ENCODE data around the gene ST3GAL2.

The ST3GAL2 gene

DNA sequence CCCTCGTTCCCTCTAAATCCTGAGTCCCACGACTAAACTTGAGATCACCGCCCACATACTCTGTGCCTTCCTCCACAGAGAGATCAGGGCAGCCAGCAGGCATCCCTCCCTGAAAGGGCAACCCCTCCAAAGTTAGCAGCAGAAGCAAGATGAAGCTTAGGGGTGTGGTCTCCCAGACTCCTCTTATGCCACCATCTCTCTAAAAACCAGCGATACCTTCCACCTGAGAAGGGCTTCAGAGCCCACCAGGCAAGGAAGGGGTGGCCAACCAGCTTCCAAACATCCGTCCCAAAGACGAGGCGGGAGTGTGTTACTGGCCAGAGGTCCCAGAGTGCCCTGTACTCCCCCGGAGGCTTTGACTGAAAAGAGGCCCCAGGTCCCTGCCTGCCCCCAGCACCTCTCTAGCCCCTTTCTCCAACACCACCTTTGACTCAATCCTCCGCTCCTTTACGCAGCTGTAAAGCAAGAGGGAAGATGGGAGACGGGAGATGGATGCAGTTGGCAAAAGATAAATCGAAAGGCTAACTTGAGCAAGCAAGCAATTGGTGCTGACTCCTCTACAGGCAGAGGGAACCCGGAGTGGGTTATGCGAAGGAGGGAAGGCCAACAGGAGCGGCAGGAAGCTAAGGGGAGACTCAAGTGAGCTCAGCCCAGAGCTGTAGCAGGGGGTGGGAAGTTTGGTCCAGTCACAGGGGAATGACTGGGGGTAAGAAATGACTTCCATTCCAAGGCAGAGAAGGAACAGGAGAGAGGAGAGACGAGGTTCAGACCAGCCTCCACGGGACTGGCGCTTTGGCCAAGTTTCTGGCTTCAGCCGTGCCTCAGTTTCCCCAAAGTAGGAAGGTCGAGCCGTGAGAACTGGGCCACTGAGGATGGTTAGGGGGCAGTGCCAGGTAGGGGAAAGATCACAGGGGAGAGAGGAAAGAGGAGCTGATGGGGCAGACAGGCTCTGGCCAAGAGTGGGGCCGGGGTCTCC lies 1.0 kb downstream of the ST3GAL2 start:
- Histone ChIP-seq H3K27ac (ENCODE audit: low read depth, low read length) (peak overlapping the region; percentile 22), H3K9ac (ENCODE audit: low read depth in 1 of 2, low read length in 2 of 2) (peak overlapping the region; percentile 57 to 65), H3K27me3 (ENCODE audit: control insufficient read depth in 1 of 2, insufficient read depth in 2 of 2, low read length in 2 of 2) (no peaks in the 10 kb centered on the region), H3K4me1 (ENCODE audit: control insufficient read depth in 1 of 2, insufficient read depth in 2 of 2, low read length in 2 of 2) (peaks cover 38 to 48% of the 10 kb centered on the region in 2 donors), H3K36me3 (ENCODE audit: control insufficient read depth in 1 of 2, insufficient read depth in 2 of 2, low read length in 2 of 2) (no peaks in the 10 kb centered on the region), H3K4me3 (ENCODE audit: low read depth in 1 of 2, low read length in 2 of 2) (peak overlapping the region; percentile 70 to 73), H3K9me3 (ENCODE audit: control insufficient read depth in 1 of 2, low read length in 2 of 2) (no peaks in the 10 kb centered on the region)

DNA sequence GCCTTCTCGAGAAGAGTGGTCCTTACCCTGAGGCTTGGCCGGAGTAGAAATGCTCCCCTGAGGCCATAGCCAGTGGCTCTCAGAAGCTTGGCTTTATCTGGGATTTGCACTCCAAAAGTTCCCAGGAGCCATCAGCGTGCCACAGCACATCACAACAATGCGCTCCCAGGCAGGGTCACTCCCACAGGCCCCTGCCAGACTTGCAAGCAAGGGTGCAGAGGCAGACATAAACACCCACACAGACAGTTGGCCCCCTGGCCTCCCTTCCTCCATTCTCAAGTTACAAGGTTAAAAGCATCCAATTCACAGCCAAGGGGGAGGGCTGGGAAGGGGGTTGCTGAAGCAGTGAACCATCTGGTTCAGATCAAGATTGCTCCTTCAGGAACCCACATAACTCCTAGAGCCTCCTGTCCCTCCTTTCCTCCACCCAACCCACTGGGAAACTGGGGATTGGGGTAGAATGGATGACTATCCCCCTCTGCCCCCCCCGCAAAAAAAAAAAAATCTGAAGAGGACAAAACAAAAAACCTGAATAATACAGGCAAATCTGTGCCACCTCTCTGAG lies 1.8 kb downstream of the ST3GAL2 start:
- H3K27ac ChIP-seq (ENCODE audit: low read depth, low read length) = no peak overlapping the region
- no peaks in the 10 kb centered on the region for H3K9me3 ChIP-seq (ENCODE audit: control insufficient read depth in 1 of 2, low read length in 2 of 2)
- H3K27me3 ChIP-seq (ENCODE audit: control insufficient read depth in 1 of 2, insufficient read depth in 2 of 2, low read length in 2 of 2) = no peaks in the 10 kb centered on the region
- no peak overlapping the region for H3K9ac ChIP-seq (ENCODE audit: low read depth in 1 of 2, low read length in 2 of 2)
- H3K36me3 ChIP-seq (ENCODE audit: control insufficient read depth in 1 of 2, insufficient read depth in 2 of 2, low read length in 2 of 2) = no peaks in the 10 kb centered on the region
- H3K4me3 ChIP-seq (ENCODE audit: low read depth in 1 of 2, low read length in 2 of 2) = peak overlapping the region; percentile 70 to 73
- peaks cover 45 to 55% of the 10 kb centered on the region in 2 donors for H3K4me1 ChIP-seq (ENCODE audit: control insufficient read depth in 1 of 2, insufficient read depth in 2 of 2, low read length in 2 of 2)

DNA sequence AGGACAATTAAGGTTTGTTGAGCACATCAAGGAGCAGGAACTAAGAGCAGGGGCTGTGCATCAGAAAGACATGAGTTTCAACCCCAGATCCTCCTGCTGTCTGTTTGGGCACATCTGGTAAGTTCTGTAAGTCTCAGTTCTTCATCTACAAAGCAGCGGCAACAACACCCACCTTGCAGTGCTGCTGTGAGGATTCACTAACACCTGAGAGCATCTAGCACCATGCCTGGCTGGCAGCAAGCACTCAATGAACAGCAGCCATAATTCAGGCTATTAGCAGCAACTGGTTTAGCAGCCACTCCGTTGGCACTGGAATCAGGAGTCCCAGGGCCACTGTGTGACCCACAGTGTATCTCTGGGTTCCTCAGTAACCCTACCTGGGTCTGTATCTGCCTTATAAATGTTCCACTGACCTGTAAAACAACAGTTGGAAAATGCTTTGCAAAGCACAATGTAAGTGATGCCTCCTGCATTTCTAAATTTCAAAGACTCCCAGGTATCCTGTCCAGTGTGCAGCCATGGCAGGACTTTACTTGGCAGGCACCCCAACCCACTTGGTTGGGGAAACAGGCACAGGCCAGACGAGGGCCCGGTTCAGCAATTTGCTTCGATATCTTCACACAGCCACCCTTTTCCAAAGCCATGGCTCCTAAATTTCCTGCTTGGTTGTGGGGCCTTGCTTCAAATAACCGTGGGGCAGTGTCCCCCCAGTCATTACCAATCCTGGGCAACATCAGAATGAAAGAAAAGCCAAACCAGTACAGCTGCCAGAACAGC lies 4.2 kb downstream of the ST3GAL2 start:
- H3K9me3 ChIP-seq (ENCODE audit: control insufficient read depth in 1 of 2, low read length in 2 of 2) = no peaks in the 10 kb centered on the region
- H3K4me3 ChIP-seq (ENCODE audit: low read depth in 1 of 2, low read length in 2 of 2) = no peak overlapping the region
- H3K36me3 ChIP-seq (ENCODE audit: control insufficient read depth in 1 of 2, insufficient read depth in 2 of 2, low read length in 2 of 2) = no peaks in the 10 kb centered on the region
- no peaks in the 10 kb centered on the region for H3K27me3 ChIP-seq (ENCODE audit: control insufficient read depth in 1 of 2, insufficient read depth in 2 of 2, low read length in 2 of 2)
- H3K27ac ChIP-seq (ENCODE audit: low read depth, low read length) = no peak overlapping the region
- peaks cover 60 to 70% of the 10 kb centered on the region in 2 donors for H3K4me1 ChIP-seq (ENCODE audit: control insufficient read depth in 1 of 2, insufficient read depth in 2 of 2, low read length in 2 of 2)
- H3K9ac ChIP-seq (ENCODE audit: low read depth in 1 of 2, low read length in 2 of 2) = no peak overlapping the region

DNA sequence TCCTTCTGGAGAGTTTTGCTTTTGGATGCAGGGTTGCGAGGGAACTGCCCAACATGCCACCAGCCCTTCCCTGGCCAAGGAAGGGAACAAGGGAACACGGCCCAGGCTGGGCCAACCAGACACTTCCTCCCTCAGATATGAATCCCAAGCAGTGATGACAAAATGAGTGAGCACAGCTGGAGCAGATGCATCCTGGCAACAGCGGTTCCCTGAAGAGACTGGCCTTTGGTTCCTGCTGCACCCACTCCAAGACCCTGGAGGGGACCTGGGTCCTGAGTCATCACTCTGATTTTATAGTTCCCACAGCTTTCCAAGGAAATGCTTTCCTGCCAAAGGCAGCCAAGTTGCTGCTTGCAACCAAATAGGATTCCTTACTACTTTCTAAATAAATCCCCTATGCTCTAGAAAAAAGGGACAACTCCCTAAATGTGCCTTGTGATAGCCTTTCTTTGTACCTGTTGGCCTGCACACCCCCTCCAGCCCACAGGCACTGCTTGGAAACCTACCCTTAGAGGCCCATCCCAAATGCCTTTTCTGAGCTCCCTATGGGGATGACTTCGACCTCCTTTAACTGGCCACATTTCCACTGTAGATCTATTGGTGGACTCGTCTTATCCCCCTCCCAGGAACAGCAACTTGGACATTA lies 5.3 kb downstream of the ST3GAL2 start:
- Histone ChIP-seq H3K27ac (ENCODE audit: low read depth, low read length) (peak overlapping the region; percentile 30), H3K4me3 (ENCODE audit: low read depth in 1 of 2, low read length in 2 of 2) (peak overlapping the region in 1 of 2 donors; percentile 42)

DNA sequence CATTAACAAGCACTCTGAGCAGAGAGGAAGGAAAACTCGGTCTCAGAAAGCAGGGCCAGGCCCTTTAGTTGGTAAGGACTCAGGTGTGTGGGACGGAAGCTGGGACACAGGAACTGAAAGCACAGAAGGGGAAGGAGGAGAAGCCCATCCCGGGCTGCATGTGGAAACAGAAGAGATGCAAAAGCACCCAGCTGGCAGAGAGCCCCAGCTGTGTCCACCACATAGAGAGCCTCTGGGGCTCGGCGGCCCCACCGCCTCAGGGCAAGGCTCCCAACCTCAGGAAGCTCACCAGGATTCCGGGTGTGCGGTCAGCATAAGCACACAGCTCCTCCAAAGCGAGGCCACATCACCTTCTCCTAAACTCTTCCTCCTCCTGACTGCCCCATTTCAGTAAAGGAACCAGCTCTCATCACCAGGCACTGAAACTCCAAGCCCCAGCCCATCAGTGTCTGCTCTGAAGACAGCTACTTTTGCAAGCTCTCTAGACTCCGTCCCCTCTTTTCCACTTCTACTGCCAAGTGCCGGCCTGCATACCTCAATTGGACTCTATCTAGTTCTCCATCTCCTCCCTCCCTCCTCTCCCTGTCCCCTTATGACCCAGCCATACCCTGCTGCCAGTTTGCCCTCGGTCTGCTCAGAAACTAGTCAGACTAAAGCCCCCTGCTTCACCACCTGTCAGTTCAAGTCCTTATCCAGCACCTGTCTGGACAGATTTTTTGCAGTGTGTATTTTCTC lies 6.0 kb downstream of the ST3GAL2 start:
- peak overlapping the region; percentile 30 for H3K27ac ChIP-seq (ENCODE audit: low read depth, low read length)
- H3K4me3 ChIP-seq (ENCODE audit: low read depth in 1 of 2, low read length in 2 of 2) = peak overlapping the region; percentile 18 to 42
- H3K9ac ChIP-seq (ENCODE audit: low read depth in 1 of 2, low read length in 2 of 2) = peak overlapping the region in 1 of 2 donors; percentile 26
- H3K36me3 ChIP-seq (ENCODE audit: control insufficient read depth in 1 of 2, insufficient read depth in 2 of 2, low read length in 2 of 2) = no peaks in the 10 kb centered on the region
- no peaks in the 10 kb centered on the region for H3K9me3 ChIP-seq (ENCODE audit: control insufficient read depth in 1 of 2, low read length in 2 of 2)
- H3K4me1 ChIP-seq (ENCODE audit: control insufficient read depth in 1 of 2, insufficient read depth in 2 of 2, low read length in 2 of 2) = peaks cover 68 to 75% of the 10 kb centered on the region in 2 donors
- H3K27me3 ChIP-seq (ENCODE audit: control insufficient read depth in 1 of 2, insufficient read depth in 2 of 2, low read length in 2 of 2) = no peaks in the 10 kb centered on the region

More for the DNA sequence above, 5.3 kb downstream of the ST3GAL2 start:
- Histone ChIP-seq H3K9ac (ENCODE audit: low read depth in 1 of 2, low read length in 2 of 2) (peak overlapping the region in 1 of 2 donors; percentile 26), H3K27me3 (ENCODE audit: control insufficient read depth in 1 of 2, insufficient read depth in 2 of 2, low read length in 2 of 2) (no peaks in the 10 kb centered on the region), H3K36me3 (ENCODE audit: control insufficient read depth in 1 of 2, insufficient read depth in 2 of 2, low read length in 2 of 2) (no peaks in the 10 kb centered on the region), H3K4me1 (ENCODE audit: control insufficient read depth in 1 of 2, insufficient read depth in 2 of 2, low read length in 2 of 2) (peaks cover 66 to 73% of the 10 kb centered on the region in 2 donors), H3K9me3 (ENCODE audit: control insufficient read depth in 1 of 2, low read length in 2 of 2) (no peaks in the 10 kb centered on the region)

DNA sequence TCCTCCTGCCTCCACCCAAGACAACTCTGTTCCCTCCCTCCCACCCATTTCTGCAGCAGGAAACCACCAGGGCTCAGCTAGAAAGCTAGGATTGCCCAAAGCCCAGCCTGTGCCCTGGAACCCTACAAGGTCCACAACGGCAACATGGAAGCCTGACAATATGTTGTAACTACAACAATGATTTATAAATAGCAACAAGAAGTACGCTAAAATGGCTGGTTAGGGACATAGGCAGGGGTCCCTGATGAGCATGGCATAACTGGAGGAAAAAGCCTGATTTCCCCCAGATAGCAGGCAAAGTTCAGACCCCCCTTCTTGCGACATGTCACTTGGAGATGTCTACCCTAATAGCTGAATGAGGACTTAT lies 6.6 kb downstream of the ST3GAL2 start:
- H3K27ac ChIP-seq (ENCODE audit: low read depth, low read length) = no peak overlapping the region
- no peaks in the 10 kb centered on the region for H3K9me3 ChIP-seq (ENCODE audit: control insufficient read depth in 1 of 2, low read length in 2 of 2)
- H3K27me3 ChIP-seq (ENCODE audit: control insufficient read depth in 1 of 2, insufficient read depth in 2 of 2, low read length in 2 of 2) = no peaks in the 10 kb centered on the region
- H3K9ac ChIP-seq (ENCODE audit: low read depth in 1 of 2, low read length in 2 of 2) = no peak overlapping the region
- no peaks in the 10 kb centered on the region for H3K36me3 ChIP-seq (ENCODE audit: control insufficient read depth in 1 of 2, insufficient read depth in 2 of 2, low read length in 2 of 2)
- H3K4me3 ChIP-seq (ENCODE audit: low read depth in 1 of 2, low read length in 2 of 2) = no peak overlapping the region
- peaks cover 68 to 74% of the 10 kb centered on the region in 2 donors for H3K4me1 ChIP-seq (ENCODE audit: control insufficient read depth in 1 of 2, insufficient read depth in 2 of 2, low read length in 2 of 2)

DNA sequence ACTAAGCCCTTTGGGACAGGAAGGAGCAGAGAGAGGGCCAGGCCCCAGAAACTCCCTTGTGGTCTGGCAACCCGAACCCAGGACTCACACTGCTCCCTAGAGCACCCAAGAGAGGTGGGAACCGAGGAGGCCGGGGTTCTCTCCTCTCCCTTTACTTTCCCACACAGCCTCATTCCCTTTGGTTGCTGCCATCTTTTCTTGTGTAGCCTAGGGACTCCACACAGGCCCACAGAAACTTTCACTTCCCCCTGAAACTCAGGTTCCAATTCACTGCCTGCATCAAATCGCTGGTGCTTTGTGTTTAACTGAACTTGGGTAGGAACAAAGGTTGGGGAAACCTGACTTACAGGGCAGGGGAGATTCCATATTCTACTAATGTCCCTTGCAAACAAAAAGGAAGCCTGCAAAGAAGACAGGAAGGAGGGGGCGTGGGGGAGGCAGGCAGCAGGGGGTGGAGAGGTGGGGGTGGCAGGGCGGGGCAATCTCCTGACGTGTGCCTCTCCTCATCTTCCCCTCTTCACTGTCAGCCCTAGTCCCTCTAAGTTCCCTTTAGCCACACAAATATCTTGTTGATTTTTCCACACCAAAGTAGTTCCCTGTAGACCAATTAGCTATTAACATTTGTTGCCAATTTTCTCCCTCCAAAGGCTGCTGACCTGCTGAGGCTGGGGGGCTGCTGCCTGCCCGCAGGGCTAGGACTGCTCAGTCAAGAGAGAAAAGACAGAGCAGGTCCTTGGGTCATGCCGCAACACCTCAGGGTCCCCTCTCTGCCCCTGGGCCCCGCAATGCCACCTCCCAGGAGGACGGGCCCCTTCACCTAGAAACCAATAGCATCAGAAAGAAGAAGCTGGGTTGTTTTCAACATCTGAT lies 8.0 kb downstream of the ST3GAL2 start:
- Histone ChIP-seq H3K27me3 (ENCODE audit: control insufficient read depth in 1 of 2, insufficient read depth in 2 of 2, low read length in 2 of 2) (no peaks in the 10 kb centered on the region), H3K4me1 (ENCODE audit: control insufficient read depth in 1 of 2, insufficient read depth in 2 of 2, low read length in 2 of 2) (peaks cover 64 to 65% of the 10 kb centered on the region in 2 donors), H3K9me3 (ENCODE audit: control insufficient read depth in 1 of 2, low read length in 2 of 2) (no peaks in the 10 kb centered on the region), H3K36me3 (ENCODE audit: control insufficient read depth in 1 of 2, insufficient read depth in 2 of 2, low read length in 2 of 2) (no peaks in the 10 kb centered on the region), H3K4me3 (ENCODE audit: low read depth in 1 of 2, low read length in 2 of 2) (peak overlapping the region in 1 of 2 donors; percentile 16), H3K27ac (ENCODE audit: low read depth, low read length) (peak overlapping the region; percentile 39), H3K9ac (ENCODE audit: low read depth in 1 of 2, low read length in 2 of 2) (peak overlapping the region; percentile 15 to 40)

DNA sequence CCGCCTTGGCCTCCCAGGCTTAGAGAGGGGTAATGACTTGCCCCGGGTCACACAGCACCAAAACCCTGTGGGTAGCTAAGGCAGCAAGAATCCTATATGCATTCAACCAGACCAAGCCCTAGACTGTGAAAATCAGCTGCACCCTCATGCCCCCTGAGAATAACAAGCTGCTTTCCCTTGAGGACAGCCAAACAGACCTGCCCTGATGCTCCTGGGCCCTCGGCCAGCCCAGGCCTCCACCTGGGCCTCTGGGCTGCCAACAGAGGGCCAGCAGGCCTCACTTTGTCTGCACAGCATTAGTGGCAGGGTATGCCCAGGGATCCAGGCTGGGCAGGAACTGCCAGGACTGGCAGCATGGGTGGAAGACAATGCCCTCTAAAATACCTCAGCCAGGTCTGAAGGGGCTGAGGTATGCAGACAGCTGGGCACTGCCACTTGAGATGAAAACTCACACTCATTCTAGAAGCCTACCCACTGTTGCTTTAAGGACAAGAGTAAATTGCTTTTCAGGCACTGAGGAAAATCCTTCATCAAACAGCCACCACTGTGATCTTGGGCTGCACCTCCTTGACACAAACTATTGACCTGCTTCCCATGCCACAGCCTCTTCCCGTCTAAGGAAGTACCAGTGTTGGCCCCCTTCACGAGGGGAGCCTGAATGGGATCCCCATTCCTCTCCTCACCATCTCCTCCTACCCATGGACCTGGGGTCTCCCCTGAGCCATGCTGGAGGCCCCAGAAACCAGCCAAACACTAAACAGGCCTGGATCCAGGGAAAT lies 8.8 kb downstream of the ST3GAL2 start:
- Histone ChIP-seq H3K4me1 (ENCODE audit: control insufficient read depth in 1 of 2, insufficient read depth in 2 of 2, low read length in 2 of 2) (peaks cover 68 to 72% of the 10 kb centered on the region in 2 donors), H3K9ac (ENCODE audit: low read depth in 1 of 2, low read length in 2 of 2) (peak overlapping the region; percentile 15 to 40), H3K9me3 (ENCODE audit: control insufficient read depth in 1 of 2, low read length in 2 of 2) (no peaks in the 10 kb centered on the region), H3K4me3 (ENCODE audit: low read depth in 1 of 2, low read length in 2 of 2) (peak overlapping the region in 1 of 2 donors; percentile 16), H3K27me3 (ENCODE audit: control insufficient read depth in 1 of 2, insufficient read depth in 2 of 2, low read length in 2 of 2) (no peaks in the 10 kb centered on the region), H3K27ac (ENCODE audit: low read depth, low read length) (peak overlapping the region; percentile 39), H3K36me3 (ENCODE audit: control insufficient read depth in 1 of 2, insufficient read depth in 2 of 2, low read length in 2 of 2) (no peaks in the 10 kb centered on the region)

All from duodenal mucosa (tissue), 2 donors.